ENCODE results near the gene TAX1BP1.

DNA sequence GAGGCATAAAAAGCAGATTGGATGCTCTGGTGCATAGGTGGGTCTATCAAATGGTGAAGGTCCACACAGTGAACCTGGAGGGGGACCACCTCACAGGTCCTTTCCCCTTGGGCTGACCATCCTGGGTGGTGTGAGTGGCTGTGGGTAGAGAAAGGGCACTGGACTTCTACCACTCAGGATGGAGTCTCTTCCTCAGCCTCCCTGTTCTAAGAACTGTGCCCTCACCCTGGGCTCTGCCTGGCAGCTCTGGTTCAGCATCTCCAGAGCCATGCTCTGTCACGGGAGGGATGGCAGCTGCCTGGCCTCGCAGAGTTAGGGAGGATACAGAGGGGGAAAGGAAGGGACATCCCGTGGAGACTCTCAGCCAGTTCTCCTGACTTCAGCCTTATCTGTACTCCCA is 121.8 kb downstream of the TAX1BP1 start:
- TF ChIP-seq IRF2 (CRISPR knock-in tag; IDR thresholded peaks at IDR 0.05; ENCODE audit: borderline replicate concordance, low read depth), result no peak
- TF ChIP-seq CBFB (CRISPR knock-in tag; IDR thresholded peaks at IDR 0.05; ENCODE audit: low read depth), result no peak
- no peak for TF ChIP-seq NFYB (CRISPR knock-in tag; conservative IDR thresholded peaks at IDR 0.05; ENCODE audit: low read depth)
